GM12801 (cell line): Measurements from ENCODE around the gene MCHR1.

Experiments used
- TF ChIP-seq, protein P1 (sequence below): IDR thresholded peaks from one replicate; pipeline ENCODE4 v1.5.1; 2011; ENCODE audit warnings: control low read depth; ENCODE audit not compliant: insufficient read length; ENCODE audit errors: extremely low read depth

The MCHR1 gene

GRCh38 chr22:40651057-40651456 is 28.2 kb upstream of the MCHR1 start:
- TF ChIP-seq, protein P1, sequence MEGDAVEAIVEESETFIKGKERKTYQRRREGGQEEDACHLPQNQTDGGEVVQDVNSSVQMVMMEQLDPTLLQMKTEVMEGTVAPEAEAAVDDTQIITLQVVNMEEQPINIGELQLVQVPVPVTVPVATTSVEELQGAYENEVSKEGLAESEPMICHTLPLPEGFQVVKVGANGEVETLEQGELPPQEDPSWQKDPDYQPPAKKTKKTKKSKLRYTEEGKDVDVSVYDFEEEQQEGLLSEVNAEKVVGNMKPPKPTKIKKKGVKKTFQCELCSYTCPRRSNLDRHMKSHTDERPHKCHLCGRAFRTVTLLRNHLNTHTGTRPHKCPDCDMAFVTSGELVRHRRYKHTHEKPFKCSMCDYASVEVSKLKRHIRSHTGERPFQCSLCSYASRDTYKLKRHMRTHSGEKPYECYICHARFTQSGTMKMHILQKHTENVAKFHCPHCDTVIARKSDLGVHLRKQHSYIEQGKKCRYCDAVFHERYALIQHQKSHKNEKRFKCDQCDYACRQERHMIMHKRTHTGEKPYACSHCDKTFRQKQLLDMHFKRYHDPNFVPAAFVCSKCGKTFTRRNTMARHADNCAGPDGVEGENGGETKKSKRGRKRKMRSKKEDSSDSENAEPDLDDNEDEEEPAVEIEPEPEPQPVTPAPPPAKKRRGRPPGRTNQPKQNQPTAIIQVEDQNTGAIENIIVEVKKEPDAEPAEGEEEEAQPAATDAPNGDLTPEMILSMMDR, result no peak

DNA sequence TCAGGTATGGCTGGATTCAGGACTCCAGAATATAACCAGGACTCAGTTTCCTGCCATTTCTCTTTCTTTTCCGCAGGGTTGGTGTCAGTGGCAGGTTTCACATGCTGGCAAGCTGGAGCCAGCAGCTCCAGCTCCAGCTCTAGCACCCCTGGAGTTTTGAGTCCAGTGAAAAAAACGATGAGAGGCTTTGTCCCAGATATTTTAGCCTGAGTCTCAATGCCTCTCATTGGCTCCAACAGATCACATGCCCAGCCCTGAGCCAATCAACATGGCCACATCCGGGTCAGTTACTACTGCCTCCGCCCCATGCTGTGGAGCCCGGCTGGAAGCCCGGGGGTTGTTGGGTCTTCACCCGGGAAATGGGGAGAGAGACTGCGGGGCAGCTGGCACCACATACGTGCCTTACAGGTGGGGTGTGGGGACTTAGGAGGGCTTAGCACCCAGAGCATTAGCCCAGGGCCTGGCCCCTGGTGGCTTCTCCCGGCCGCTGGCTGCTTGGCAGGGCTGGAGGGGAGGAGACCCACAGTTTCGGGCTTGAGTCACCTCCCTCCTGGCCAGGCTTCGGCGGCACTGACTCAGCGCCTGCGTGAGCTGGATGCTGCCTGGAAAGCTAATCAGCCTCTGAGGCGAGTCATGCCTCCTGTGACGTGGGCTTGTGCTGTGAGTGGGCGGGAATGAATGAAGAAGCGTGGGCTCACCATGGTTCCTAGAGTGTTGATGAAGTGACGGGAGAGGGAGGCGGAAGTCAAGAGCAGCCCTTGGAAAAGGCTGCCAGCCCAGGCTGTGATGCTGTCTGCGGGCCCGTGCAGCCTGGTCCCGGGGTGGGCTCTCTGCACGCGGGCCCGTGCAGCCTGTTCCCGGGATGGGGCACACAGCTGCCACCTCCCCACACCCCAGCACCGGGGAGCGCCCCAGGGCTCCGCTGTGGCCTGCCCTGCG is 27.5 kb upstream of the MCHR1 start:
- TF ChIP-seq, protein P1, result no peak

DNA sequence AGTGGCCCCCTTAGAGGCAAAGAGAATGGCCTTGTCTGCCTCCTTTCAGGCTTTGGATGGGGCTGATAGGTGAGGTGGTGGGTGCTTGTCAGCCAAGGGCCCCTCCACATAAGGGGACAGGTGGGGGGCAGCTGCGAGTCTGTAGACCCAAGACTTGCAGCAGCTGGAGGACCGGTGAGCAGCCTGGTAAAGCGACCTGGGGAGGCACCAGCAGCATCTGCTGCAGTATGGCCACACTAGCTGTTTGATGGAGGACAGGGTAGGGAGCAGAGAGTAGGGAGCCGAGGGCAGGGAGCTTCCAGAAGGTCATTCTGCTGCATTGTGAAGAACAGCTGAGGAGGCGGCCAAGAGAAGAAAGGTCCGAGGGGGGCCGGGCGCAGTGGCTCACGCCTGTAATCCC is 25.9 kb upstream of the MCHR1 start:
- TF ChIP-seq, protein P1, result no peak

DNA sequence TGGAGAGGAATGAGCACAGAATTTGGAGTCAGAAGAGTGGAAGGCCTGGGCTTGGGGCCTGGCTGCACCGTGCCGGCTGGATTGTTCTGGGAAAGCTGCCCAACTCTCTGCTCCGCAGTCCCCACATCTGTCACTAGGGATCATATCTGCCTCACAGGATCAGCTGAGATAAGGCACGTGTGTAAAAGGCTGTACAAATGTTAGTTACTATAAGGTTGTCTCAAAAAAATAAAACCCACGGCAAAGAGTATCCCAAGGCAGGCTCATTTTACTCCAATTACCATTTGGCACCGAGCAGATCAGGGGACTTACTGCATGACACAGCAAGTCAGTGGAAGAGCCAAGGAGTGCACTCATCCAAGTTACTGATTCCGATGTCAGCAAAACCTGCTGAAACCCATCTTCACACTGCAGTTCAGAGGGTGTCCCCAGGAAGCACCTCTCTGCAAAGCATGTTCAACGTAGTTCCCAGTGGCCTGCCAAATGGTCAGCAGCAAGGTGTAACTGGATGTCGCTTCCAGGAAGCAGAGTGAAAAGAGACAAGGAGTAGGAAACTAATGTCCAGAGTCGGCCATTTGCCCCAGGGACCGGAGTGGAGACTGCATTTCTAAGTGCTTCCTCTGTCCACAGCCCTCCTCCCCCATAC is 24.6 kb upstream of the MCHR1 start:
- TF ChIP-seq, protein P1, result no peak

- TF ChIP-seq, protein P1, result no peak
These were observed 20.1 kb upstream of the MCHR1 start for GRCh38 chr22:40659166-40659565.

DNA sequence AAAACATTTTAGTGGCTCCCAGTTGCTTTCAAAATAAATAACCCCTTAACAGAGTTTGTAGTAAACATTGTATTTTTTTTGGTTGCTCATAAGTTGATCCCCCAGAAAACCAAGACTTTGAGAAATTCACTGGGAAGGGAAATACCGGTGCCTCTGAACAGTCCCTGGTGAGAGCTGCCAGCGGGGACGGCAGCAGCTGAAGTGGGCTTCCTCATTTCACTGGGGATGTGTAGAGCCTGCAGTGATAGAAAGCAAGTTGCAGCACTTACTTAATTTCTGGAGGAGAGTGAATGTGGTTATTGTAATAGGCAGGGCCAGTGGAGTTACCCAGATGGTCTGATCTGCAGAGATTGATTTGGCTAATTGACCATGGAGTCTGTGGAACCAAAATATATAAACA is 18.6 kb upstream of the MCHR1 start:
- TF ChIP-seq, protein P1, result no peak

- TF ChIP-seq, protein P1, result no peak
These were observed 17.6 kb upstream of the MCHR1 start for GRCh38 chr22:40661671-40662070.
